Activated CD8-positive, alpha-beta T cell treated with anti-CD3 and anti-CD28 coated beads, Interleukin-2, amount 10 ng/mL, durations not matched to agents 7 days and 5 days (primary cell): ENCODE results near the gene MS4A2. TPM values are rescaled to one million over a fixed set of nuclear protein-coding genes. Genes with fewer than 3 reads are reported as not detected.
"Not testable (repeated sequence)": the region's sequence is repeated elsewhere in the genome, so short reads cannot be mapped to it uniquely, and the experiment has no call there.

Source experiments
- ATAC-seq: fragments of 150-1000 bp; cut with Tn5 transposase; one replicate; pipeline ENCODE4 v1.10.0; 2021; ENCODE audit warnings: moderate library complexity
- CTCF ChIA-PET: fragments of 350-600 bp; sonication (Branson Sonifier 250); formaldehyde crosslinking; loops from one replicate; lab custom pipeline; 2021; ENCODE audit warnings: antibody characterized with exemption; lab: Charles Lee
- POLR2A ChIA-PET: fragments of 350-600 bp; sonication (Branson Sonifier 250); formaldehyde crosslinking; loops from one replicate; lab custom pipeline; 2021; ENCODE audit warnings: antibody characterized with exemption; lab: Charles Lee
- DNase-seq: peaks from one replicate; pipeline ENCODE4 v3.0.0-alpha.2; 2020
- H3K27ac Mint-ChIP-seq: one replicate; pipeline ENCODE4 v1.8.0; 2021; ENCODE audit warnings: mild to moderate bottlenecking, mixed read lengths
- H3K27me3 Mint-ChIP-seq: one replicate; pipeline ENCODE4 v1.8.0; 2021; ENCODE audit warnings: low read depth, mixed read lengths
- H3K36me3 Mint-ChIP-seq: one replicate; pipeline ENCODE4 v1.8.0; 2021; ENCODE audit warnings: low read depth, mixed read lengths
- H3K4me1 Mint-ChIP-seq: one replicate; pipeline ENCODE4 v1.8.0; 2021; ENCODE audit warnings: low read depth, mixed read lengths
- H3K4me3 Mint-ChIP-seq: one replicate; pipeline ENCODE4 v1.8.0; 2021; ENCODE audit warnings: mild to moderate bottlenecking, mixed read lengths
- H3K9me3 Mint-ChIP-seq: one replicate; pipeline ENCODE4 v1.8.0; 2022; ENCODE audit warnings: mixed read lengths; ENCODE audit not compliant: insufficient read depth
- total RNA-seq, 2 experiments: library from RNA; stranded (reverse); gene quantifications; one replicate each; pipeline ENCODE4 v1.2.3, GENCODE V29; 2021

MS4A2 gene
- total RNA-seq, 2 experiments from 2014 or later, result not detected

DNA sequence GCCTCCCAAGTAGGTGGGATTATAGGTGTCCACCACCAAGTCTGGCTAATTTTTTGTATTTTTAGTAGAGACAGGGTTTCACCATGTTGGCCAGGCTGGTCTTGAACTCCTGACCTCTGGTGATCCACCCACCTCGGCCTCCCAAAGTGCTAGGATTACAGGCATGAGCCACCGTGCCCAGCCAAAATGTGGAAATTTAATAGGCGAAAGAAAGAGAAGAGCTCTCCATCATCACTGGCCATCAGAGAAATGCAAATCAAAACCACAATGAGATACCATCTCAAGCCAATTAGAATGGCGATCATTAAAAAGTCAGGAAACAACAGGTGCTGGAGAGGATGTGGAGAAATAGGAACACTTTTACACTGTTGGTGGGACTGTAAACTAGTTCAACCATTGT is 40.4 kb downstream of the MS4A2 start:
- DNase-seq, H3K36me3 Mint-ChIP-seq, H3K4me3 Mint-ChIP-seq, H3K4me1 Mint-ChIP-seq, H3K27me3 Mint-ChIP-seq, ATAC-seq, H3K27ac Mint-ChIP-seq, CTCF ChIA-PET, H3K9me3 Mint-ChIP-seq: not testable (repeated sequence)
- POLR2A ChIA-PET, result interaction anchor here (0.6 kb wide), 1 partner anchor 41 kb away, joined by 3 read pairs; no protein-coding TSS in a partner anchor

DNA sequence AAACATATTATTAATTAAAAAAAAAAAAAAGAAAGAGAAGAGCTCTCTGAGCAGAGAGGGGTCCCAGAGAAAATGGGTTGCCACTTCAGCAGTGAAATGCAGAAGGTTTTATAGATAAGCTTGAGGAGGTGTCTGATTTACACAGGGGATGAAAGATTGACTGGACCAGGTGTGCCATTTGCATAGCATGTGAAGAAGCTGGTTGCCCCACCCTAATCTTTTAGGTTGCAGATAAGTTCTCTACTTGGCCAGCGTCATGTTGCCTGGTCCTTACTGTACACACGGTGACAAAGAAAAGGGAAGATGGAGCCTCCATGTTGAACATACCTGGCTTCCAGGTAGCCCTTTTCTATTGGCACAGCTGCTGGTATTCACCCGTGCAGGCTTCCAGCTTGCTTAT is 41.4 kb downstream of the MS4A2 start:
- no peak overlapping the region for H3K27ac Mint-ChIP-seq
- ATAC-seq (no peak), DNase-seq (no peak)
- ChIA-PET POLR2A (no interaction called here), CTCF (no interaction called here)
- H3K4me3 Mint-ChIP-seq, result no peak overlapping the region
- no peaks in the 10 kb centered on the region for H3K36me3 Mint-ChIP-seq
- H3K4me1 Mint-ChIP-seq, result no peaks in the 10 kb centered on the region
- no peaks in the 10 kb centered on the region for H3K9me3 Mint-ChIP-seq
- no peaks in the 10 kb centered on the region for H3K27me3 Mint-ChIP-seq

DNA sequence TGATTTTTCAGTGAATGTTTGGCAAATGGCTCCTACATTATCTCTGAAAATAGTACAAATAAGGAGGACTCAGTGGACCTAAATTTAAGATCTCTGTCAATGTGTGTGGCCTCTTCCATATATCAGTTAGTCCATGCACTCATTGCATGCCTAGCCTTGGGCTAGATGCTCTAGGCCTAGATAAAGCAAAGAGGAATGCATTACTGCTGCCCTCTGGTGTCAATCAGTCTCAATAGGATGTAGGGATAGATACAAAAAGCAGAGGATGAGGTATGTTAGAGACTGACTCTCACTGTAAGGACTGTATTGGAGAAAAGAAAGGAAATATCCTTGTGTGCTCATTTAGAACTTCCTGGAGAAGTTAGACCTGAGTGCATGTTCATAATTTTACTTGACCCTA is 42.0 kb downstream of the MS4A2 start:
- Mint-ChIP-seq H3K27ac (no peak overlapping the region), H3K4me1 (no peaks in the 10 kb centered on the region), H3K27me3 (no peaks in the 10 kb centered on the region), H3K36me3 (no peaks in the 10 kb centered on the region), H3K9me3 (no peaks in the 10 kb centered on the region), H3K4me3 (no peak overlapping the region)
- peak; percentile 32 for DNase-seq
- CTCF ChIA-PET, result no interaction called here
- POLR2A ChIA-PET, result no interaction called here
- no peak for ATAC-seq

DNA sequence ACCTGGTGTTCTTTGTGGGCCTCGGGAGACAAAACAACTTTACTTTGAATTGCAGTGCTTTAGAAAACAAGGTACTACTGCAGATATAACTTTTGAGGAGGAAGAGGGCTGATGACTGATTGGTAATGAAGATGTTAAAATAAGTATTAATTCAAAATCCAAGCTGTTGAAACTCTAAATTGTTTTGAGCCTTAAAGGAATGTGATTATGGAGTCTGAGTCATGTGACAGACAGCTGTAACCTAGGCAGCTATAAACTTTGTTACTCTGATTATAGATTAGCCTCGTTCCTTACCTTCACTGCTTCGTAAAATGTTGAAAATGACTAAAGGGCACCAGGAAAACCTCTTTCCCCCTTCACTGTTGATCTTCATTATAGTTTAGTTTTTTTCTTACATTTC is 43.4 kb downstream of the MS4A2 start:
- Mint-ChIP-seq H3K27ac (no peak overlapping the region), H3K9me3 (no peaks in the 10 kb centered on the region), H3K27me3 (no peaks in the 10 kb centered on the region), H3K4me3 (no peak overlapping the region), H3K4me1 (no peaks in the 10 kb centered on the region), H3K36me3 (no peaks in the 10 kb centered on the region)
- DNase-seq, result no peak
- ChIA-PET POLR2A (no interaction called here), CTCF (no interaction called here)
- ATAC-seq, result no peak

DNA sequence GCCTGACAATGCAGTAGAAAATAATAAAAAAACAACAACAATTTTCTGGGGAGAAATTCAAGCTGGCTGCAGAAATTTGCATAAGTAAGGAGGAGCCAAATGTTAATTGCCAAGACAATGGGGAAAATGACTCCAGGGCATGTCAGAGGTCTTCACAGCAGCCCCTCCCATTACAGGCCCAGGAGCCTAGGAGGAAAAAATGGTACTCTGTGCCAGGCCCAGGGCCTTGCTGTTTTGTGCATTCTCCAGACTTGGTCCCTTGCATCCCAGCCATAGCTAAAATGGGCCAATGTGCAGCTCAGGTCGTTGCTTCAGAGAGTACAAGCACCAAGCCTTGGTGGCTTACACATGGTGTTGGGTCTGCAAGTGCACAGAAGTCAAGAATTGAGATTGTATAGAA is 45.5 kb downstream of the MS4A2 start:
- ChIA-PET POLR2A (no interaction called here), CTCF (no interaction called here)
- Mint-ChIP-seq H3K27ac (no peak overlapping the region), H3K4me3 (no peak overlapping the region), H3K36me3 (no peaks in the 10 kb centered on the region), H3K9me3 (no peaks in the 10 kb centered on the region), H3K27me3 (no peaks in the 10 kb centered on the region), H3K4me1 (no peaks in the 10 kb centered on the region)
- no peak for DNase-seq
- ATAC-seq, result no peak

DNA sequence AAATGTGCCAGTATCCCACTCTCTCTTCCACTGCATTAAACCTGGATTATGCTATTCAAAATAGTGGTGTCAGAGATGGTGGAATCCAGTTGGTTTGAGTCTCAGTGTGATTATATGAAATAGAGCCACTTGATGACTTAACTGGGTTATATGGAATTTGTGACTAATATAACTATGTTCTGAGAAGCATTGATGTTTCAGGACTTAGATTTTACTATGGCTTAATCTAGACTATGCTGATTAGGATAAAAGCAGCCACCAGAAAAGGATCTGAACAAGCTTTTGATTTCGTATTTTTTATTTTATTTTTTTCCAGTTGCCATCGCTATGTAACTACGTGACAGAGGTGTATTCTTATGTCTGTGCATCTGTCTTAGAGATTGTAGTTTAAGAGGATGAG is 55.3 kb downstream of the MS4A2 start:
- Mint-ChIP-seq H3K27ac (no peak overlapping the region), H3K36me3 (no peaks in the 10 kb centered on the region), H3K4me3 (no peak overlapping the region), H3K4me1 (no peaks in the 10 kb centered on the region), H3K9me3 (no peaks in the 10 kb centered on the region), H3K27me3 (no peaks in the 10 kb centered on the region)
- CTCF ChIA-PET, result no interaction called here
- POLR2A ChIA-PET, result no interaction called here
- DNase-seq, result no peak
- no peak for ATAC-seq

DNA sequence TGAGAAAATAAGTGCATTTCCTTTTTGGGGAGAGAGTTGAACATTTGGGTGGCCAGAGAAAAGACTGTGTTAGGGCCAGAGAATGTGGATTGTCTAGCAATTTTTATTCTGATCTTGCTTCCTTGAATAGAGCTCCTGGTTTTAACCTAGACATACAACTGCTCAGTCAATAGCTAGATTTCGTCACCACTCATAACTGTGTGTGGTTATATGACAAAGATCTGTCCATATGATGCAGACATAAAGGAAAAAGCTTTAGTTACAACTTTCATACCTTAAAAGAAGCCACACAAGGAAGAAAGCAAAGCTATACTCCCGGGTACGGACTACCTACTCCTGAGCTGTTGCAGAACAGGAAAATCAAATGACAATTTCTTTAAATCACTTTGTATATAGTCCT is 57.2 kb downstream of the MS4A2 start:
- Mint-ChIP-seq H3K36me3 (no peaks in the 10 kb centered on the region), H3K4me3 (no peak overlapping the region), H3K27ac (no peak overlapping the region), H3K27me3 (no peaks in the 10 kb centered on the region), H3K9me3 (no peaks in the 10 kb centered on the region), H3K4me1 (no peaks in the 10 kb centered on the region)
- ChIA-PET POLR2A (no interaction called here), CTCF (no interaction called here)
- ATAC-seq (no peak), DNase-seq (no peak)

Other genes starting within 250 kb of the MS4A2 start
- not detected for gene CBLIF, start 243.2 kb upstream of the MS4A2 start, total RNA-seq
- not detected for gene TCN1, start 222.2 kb upstream of the MS4A2 start, total RNA-seq
- gene OOSP3, start 209.9 kb upstream of the MS4A2 start, total RNA-seq, result under 1 TPM in 1 of 2 experiments, not detected in 1; 0.29 TPM
- not detected for gene OOSP1, start 150.2 kb upstream of the MS4A2 start, total RNA-seq
- not detected for gene OOSP4A, start 124.6 kb upstream of the MS4A2 start, total RNA-seq
- not detected for gene OOSP4B, start 71.5 kb upstream of the MS4A2 start, total RNA-seq
- not detected for gene OOSP2, start 48.3 kb upstream of the MS4A2 start, total RNA-seq
- not detected for gene MS4A3, start 32.0 kb upstream of the MS4A2 start, total RNA-seq
- not detected for gene MS4A6A, start 94.4 kb downstream of the MS4A2 start, total RNA-seq
- gene MS4A4E, start 154.5 kb downstream of the MS4A2 start, total RNA-seq, result not detected
- not detected for gene MS4A4A, start 192.0 kb downstream of the MS4A2 start, total RNA-seq
- not detected for gene MS4A6E, start 238.6 kb downstream of the MS4A2 start, total RNA-seq